Choroid plexus epithelial cell (primary cell): ENCODE measurements around the gene DUSP22.
"Not testable (repeated sequence)": the region's sequence is repeated elsewhere in the genome, so short reads cannot be mapped to it uniquely, and the experiment has no call there.

Experiments used
- DNase-seq: peaks from one replicate; pipeline ENCODE4 v3.0.0-alpha.2; 2010; ENCODE audit warnings: low read depth
- H3K4me3 ChIP-seq: 2 replicates; pipeline ENCODE4 v1.5.1; 2011; ENCODE audit warnings: low read depth, mild to moderate bottlenecking, control low read depth, low read length, moderate library complexity
- TF ChIP-seq, protein P1 (sequence below): conservative IDR thresholded peaks from 2 replicates; pipeline ENCODE4 v1.5.1; 2011; ENCODE audit warnings: low read depth, mild to moderate bottlenecking, control low read depth, inconsistent platforms, low read length, moderate library complexity

The DUSP22 gene

DNA sequence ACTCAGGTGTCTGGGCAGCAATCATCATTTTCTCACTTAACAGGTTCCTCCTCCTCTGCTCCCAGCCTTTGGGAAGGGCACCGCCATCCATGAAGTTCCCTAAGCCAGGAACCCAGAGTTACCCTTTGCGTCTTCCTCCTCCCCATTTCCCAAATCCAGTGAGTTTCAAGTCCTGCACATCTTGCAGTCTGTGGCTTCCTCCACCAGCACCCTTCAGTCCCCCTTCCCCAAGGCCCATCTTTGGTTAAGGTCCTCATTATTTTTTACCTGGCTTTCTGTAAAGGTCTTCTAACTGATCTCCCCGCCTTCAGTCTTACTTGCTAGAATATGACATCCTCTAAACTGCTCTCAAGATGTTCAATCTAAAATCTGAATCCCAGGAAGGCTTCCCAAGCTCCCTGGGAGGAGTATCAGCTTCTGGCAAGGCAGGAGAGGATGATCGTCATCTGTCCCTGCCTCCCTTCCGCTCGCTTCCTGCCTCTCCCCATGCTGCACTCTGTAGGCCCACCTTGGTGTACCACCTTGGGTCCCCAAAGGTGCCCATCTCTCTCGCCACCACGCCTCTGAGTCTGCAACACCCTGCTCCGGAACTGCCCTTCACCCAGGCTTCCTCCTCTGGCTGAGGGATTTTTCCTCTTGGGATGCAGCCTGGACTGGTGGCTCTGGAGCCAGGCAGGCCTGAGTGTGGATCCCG, 11.4 kb upstream of the DUSP22 start:
- TF ChIP-seq, protein P1, sequence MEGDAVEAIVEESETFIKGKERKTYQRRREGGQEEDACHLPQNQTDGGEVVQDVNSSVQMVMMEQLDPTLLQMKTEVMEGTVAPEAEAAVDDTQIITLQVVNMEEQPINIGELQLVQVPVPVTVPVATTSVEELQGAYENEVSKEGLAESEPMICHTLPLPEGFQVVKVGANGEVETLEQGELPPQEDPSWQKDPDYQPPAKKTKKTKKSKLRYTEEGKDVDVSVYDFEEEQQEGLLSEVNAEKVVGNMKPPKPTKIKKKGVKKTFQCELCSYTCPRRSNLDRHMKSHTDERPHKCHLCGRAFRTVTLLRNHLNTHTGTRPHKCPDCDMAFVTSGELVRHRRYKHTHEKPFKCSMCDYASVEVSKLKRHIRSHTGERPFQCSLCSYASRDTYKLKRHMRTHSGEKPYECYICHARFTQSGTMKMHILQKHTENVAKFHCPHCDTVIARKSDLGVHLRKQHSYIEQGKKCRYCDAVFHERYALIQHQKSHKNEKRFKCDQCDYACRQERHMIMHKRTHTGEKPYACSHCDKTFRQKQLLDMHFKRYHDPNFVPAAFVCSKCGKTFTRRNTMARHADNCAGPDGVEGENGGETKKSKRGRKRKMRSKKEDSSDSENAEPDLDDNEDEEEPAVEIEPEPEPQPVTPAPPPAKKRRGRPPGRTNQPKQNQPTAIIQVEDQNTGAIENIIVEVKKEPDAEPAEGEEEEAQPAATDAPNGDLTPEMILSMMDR: no peak
- no peak for DNase-seq
- H3K4me3 ChIP-seq: no peak overlapping the region

DNA sequence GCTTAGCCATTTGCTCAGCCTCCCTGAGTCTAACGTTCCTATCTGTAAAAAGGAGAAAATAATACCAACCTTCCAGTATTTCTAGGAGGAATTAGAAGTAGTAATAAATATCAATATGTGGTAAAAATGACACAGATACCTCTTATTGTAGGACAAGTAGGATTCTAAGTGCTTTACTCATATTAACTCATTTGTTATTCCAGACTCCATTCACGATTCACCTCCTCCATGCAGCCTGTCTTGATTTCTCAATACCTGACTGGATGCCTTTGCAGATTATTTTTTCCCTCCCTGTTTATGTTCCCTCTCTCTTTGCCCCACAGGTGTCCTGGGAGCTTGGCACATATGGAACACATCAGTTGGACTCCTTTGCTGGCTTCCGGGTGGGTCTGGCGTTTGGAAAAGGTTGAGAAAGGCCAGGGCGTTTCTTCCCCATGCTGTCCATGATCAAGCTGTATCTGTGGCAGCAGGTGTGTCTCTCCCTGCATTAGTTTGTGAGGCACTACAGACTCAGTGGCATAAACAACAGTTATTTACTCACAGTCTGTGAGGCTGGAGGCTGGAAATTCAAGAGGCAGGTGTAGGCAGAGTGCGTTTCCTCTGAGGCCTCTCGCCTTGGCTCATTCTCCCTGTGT, 10.7 kb upstream of the DUSP22 start:
- H3K4me3 ChIP-seq: no peak overlapping the region
- TF ChIP-seq, protein P1: no peak
- no peak for DNase-seq

DNA sequence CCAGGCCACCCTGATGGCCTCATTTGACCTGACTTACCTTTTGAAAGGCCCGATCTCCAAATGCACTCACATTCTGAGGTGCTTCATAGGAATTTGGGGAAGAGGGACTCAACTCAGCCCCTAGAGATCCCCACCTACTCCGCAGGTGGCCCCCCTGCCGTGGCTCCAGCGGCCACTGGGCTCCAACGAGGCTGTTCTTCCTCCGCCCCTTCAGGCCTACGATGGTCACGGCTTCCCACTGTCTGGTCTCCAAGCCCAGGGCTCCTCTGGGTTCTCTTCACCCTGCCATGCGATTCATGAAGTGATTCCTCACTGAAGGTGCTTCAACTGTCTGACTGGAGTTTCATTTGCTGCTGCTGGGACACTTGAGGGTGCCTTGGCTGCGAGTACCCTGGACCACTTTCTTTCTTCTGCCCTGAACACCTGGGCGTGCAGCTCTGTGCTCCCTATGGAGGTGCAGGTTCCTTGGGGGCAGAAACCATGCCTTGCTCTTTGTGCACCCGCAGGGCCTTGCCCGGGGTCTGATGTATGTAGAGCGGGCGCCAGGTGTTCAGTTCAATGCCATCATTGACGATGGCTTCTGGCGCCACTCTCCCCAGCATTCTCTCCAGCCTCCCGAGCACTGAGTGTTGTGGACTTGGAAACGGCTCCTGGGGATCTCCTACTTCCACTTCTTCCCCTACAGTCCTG, 10.0 kb upstream of the DUSP22 start:
- TF ChIP-seq, protein P1: no peak
- H3K4me3 ChIP-seq: no peak overlapping the region
- no peak for DNase-seq

DNA sequence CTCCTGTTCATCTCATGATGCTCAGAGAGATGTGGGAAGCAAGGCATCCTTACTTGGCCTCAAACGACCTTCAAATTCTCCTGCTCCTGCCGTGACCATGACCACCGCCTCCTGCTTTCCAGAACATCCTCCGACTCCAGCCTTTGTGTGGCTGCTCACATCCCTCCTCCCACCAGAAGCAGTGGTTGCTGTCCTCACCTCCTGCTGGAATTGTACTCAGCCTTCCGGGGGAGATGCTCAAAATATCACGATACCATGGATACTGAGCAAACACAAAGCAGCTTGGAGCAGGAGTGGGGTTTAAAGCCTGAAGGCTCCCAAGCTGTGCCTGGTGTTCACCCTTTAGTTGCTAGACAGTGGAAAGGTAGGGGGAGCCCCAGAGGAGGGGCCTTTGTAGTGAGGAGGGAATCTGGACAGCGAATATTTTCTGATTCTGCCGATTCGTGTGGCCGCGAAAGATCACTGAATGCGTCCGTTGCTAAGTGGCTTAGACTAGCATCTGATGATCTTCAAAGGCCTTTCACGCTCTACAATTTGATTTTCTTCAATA, 9.3 kb upstream of the DUSP22 start:
- TF ChIP-seq, protein P1: no peak
- no peak for DNase-seq

DNA sequence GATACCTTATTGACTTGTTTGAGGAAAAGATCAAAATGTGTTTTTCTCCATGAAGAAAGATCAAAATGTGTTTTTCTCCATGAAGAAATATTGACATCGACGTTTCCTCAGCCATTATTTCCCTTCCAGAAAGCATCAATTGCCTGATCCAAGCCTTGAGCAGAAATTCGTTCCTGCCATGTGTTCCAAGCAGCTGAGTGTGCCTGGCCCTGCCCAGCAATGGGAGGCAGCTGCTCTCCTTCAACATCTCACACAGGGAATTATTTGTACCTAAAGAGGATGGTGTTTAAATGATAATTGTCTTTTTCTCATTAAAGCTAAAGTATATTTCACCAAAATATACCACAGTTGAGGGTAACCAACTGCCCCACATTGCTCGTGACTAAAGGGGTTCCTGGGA, 7.8 kb upstream of the DUSP22 start:
- no peak overlapping the region for H3K4me3 ChIP-seq
- no peak for DNase-seq
- TF ChIP-seq, protein P1: no peak

More for the DNA sequence above, 9.3 kb upstream of the DUSP22 start:
- no peak overlapping the region for H3K4me3 ChIP-seq

- DNase-seq: no peak
- no peak overlapping the region for H3K4me3 ChIP-seq
Measured at GRCh38 chr6:285030-285771, 7.1 kb upstream of the DUSP22 start.

DNA sequence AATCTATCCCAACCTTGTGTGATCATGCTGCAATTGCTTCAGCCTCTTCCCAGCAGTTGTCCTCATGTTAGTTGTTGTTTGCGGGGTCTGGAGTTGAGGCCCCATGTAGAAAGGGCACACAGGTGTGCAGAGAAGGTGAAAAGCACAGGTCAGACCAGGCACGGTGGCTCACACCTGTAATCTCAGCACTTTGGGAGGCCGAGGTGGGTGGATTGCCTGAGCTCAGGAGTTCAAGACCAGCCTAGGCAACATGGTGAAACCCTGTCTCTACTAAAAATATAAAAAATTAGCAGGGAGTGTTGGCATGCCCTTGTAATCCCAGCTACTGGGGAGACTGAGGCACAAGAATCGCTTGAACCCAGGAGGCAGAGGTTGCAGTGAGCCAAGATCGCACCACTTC, 6.4 kb upstream of the DUSP22 start:
- not testable (repeated sequence) for DNase-seq, H3K4me3 ChIP-seq

More at GRCh38 chr6:285030-285771, 7.1 kb upstream of the DUSP22 start:
- TF ChIP-seq, protein P1: no peak
